ENCODE data around the gene PRKCE.
A peak's percentile ranks its signal among the peaks of the same experiment; 100 is the strongest.

PRKCE gene

GRCh38 chr2:46163804-46164528, 512.5 kb downstream of the PRKCE start:
- DNase-seq: no peak

GRCh38 chr2:46164529-46165301, 513.2 kb downstream of the PRKCE start:
- no peak for DNase-seq

GRCh38 chr2:46165916-46166315, 514.4 kb downstream of the PRKCE start:
- DNase-seq: no peak

- no peak for DNase-seq
These were observed 515.9 kb downstream of the PRKCE start for GRCh38 chr2:46167406-46167805.

- DNase-seq: no peak
These were observed 516.4 kb downstream of the PRKCE start for GRCh38 chr2:46167924-46168323.

GRCh38 chr2:46169467-46169866, 518.0 kb downstream of the PRKCE start:
- DNase-seq: no peak

- DNase-seq: no peak
These were observed 518.6 kb downstream of the PRKCE start for GRCh38 chr2:46170026-46170425.

- no peak for DNase-seq
These were observed 519.3 kb downstream of the PRKCE start for GRCh38 chr2:46170611-46171350.

GRCh38 chr2:46171411-46171953, 520.0 kb downstream of the PRKCE start:
- peak; percentile 14 for DNase-seq

GRCh38 chr2:46171996-46172546, 520.6 kb downstream of the PRKCE start:
- peak; percentile 34 for DNase-seq

GRCh38 chr2:46173030-46173429, 521.6 kb downstream of the PRKCE start:
- DNase-seq: no peak

- no peak for DNase-seq
These were observed 522.3 kb downstream of the PRKCE start for GRCh38 chr2:46173636-46174250.

- DNase-seq: peak; percentile 3
These were observed 523.1 kb downstream of the PRKCE start for GRCh38 chr2:46174345-46175170.

- DNase-seq: no peak
These were observed 523.9 kb downstream of the PRKCE start for GRCh38 chr2:46175419-46175818.

- no peak for DNase-seq
These were observed 526.1 kb downstream of the PRKCE start for GRCh38 chr2:46177461-46178089.

GRCh38 chr2:46179037-46179621, 527.7 kb downstream of the PRKCE start:
- no peak for DNase-seq

GRCh38 chr2:46180189-46180588, 528.7 kb downstream of the PRKCE start:
- DNase-seq: no peak

GRCh38 chr2:46181306-46181705, 529.8 kb downstream of the PRKCE start:
- DNase-seq: no peak

- no peak for DNase-seq
These were observed 530.5 kb downstream of the PRKCE start for GRCh38 chr2:46181789-46182530.

GRCh38 chr2:46183426-46183825, 532.0 kb downstream of the PRKCE start:
- no peak for DNase-seq

All from DMS79 treated with DMSO at 0.1 percent for 48 hours (cell line).